Thyroid gland (tissue), 4 donors: ENCODE measurements around the gene NOL12.

ENCODE experiments used
- POLR2A ChIP-seq, 2 donors: fragments of 450-650 bp; IDR thresholded peaks; one replicate each; pipeline ENCODE4 v1.6.1; 2017; ENCODE audit warnings: antibody characterized with exemption in 2 of 2, mild to moderate bottlenecking in 2 of 2, moderate library complexity in 1 of 2
- TF ChIP-seq, protein P1 (sequence below), 6 experiments: fragments of 200-600 bp in 3 of 6; fragments of 450-650 bp in 3 of 6; sonication (generic) in 3 of 6; IDR thresholded peaks; one replicate each; pipeline ENCODE4 v1.5.1; 2016 to 2019; ENCODE audit warnings: antibody characterized with exemption in 6 of 6, mild to moderate bottlenecking in 2 of 6, inconsistent platforms in 1 of 6, moderate library complexity in 1 of 6

GRCh38 chr22:37677493-37677974, 8.6 kb upstream of the NOL12 start:
- TF ChIP-seq, protein P1, sequence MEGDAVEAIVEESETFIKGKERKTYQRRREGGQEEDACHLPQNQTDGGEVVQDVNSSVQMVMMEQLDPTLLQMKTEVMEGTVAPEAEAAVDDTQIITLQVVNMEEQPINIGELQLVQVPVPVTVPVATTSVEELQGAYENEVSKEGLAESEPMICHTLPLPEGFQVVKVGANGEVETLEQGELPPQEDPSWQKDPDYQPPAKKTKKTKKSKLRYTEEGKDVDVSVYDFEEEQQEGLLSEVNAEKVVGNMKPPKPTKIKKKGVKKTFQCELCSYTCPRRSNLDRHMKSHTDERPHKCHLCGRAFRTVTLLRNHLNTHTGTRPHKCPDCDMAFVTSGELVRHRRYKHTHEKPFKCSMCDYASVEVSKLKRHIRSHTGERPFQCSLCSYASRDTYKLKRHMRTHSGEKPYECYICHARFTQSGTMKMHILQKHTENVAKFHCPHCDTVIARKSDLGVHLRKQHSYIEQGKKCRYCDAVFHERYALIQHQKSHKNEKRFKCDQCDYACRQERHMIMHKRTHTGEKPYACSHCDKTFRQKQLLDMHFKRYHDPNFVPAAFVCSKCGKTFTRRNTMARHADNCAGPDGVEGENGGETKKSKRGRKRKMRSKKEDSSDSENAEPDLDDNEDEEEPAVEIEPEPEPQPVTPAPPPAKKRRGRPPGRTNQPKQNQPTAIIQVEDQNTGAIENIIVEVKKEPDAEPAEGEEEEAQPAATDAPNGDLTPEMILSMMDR (IDR thresholded peaks at IDR 0.05) = no peak
- TF ChIP-seq POLR2A (IDR thresholded peaks at IDR 0.05) = no peak
